K562 (cell line): ENCODE results near the gene ZNF140. TPM values are rescaled to one million over a fixed set of nuclear protein-coding genes. Genes with fewer than 3 reads are reported as not detected.

Experiments used
- ATAC-seq: fragments of 200-7000 bp; cut with Tn5 transposase; 3 replicates; pipeline ENCODE4 v1.9.1; 2020; ENCODE audit warnings: moderate library complexity
- BruUV-seq: library from RNA; stranded (reverse); fragments of 400-500 nt; replicated peaks from 2 replicates; lab custom pipeline; 2021; lab: Mats Ljungman, UMichigan
- CTCF ChIA-PET: fragments of 300-600 bp; formaldehyde crosslinking; extraction: SDS; loops from one replicate; lab custom pipeline; 2021; ENCODE audit warnings: low intra/inter-chr PET ratio; lab: Yijun Ruan, JAX
- POLR2A ChIA-PET: fragments of 300-600, 350-650 bp; sonication (Branson Sonifier 250); formaldehyde crosslinking; extraction: SDS; loops from one replicate; lab custom pipeline; 2021; ENCODE audit warnings: antibody characterized with exemption, inconsistent platforms; lab: Yijun Ruan, JAX
- DNase-seq, 4 experiments: peaks; one replicate each; pipeline versions ENCODE4 v3.0.0 to v3.0.0-alpha.2; 2011 to 2018; ENCODE audit warnings: low spot score in 3 of 4, mixed read lengths in 3 of 4; ENCODE audit errors: extremely low read depth in 1 of 4
- FAIRE-seq: peaks from 2 replicates; lab custom pipeline; 2011; peaks lifted over from hg19 to GRCh38; lab: Jason Lieb, UNC
- H2AFZ ChIP-seq: 2 replicates; pipeline ENCODE4 v1.6.0; 2011; ENCODE audit warnings: low read depth, low read length, control low read depth, inconsistent platforms
- H3K27ac ChIP-seq: fragments of 200-600 bp; 3 replicates; pipeline ENCODE4 v1.8.0; 2011; ENCODE audit warnings: low read depth, mild to moderate bottlenecking, control low read depth, inconsistent platforms, low read length, moderate library complexity, mixed read lengths; ENCODE audit errors: extremely low read depth
- H3K27me3 ChIP-seq, 2 experiments: fragments of 300-600 bp in 1 of 2; 2 replicates in 1 of 2; 3 replicates in 1 of 2; pipeline versions ENCODE4 v1.6.0 to v1.8.0; 2011; ENCODE audit warnings: inconsistent platforms in 2 of 2, low read length in 2 of 2, mild to moderate bottlenecking in 1 of 2, mixed read lengths in 1 of 2, moderate library complexity in 1 of 2; ENCODE audit not compliant: control insufficient read depth in 2 of 2, insufficient read depth in 2 of 2
- H3K36me3 ChIP-seq: fragments of 300-600 bp; 3 replicates; pipeline ENCODE4 v1.8.0; 2011; ENCODE audit warnings: mild to moderate bottlenecking, low read length, inconsistent platforms; ENCODE audit not compliant: control insufficient read depth, insufficient read depth
- H3K4me1 ChIP-seq, 2 experiments: fragments of 200-600 bp in 1 of 2; replicated peaks in 1 of 2; 2 replicates in 1 of 2; 3 replicates in 1 of 2; pipeline versions ENCODE4 v1.5.1 to v1.8.0; 2011; ENCODE audit warnings: inconsistent platforms in 2 of 2, low read length in 2 of 2, mild to moderate bottlenecking in 1 of 2, mixed read lengths in 1 of 2, moderate library complexity in 1 of 2; ENCODE audit not compliant: control insufficient read depth in 2 of 2, insufficient read depth in 2 of 2
- H3K4me2 ChIP-seq: 2 replicates; pipeline ENCODE4 v1.6.1; 2011; ENCODE audit warnings: low read length, control low read depth, inconsistent platforms, mixed read lengths; ENCODE audit not compliant: insufficient read depth
- H3K4me3 ChIP-seq: fragments of 200-600 bp; sonication (generic), shearing (Covaris generic); 2 replicates; pipeline ENCODE4 v1.5.1; 2016; ENCODE audit warnings: control low read depth, inconsistent platforms
- H3K79me2 ChIP-seq: fragments of 200-600 bp; 3 replicates; pipeline ENCODE4 v1.8.0; 2011; ENCODE audit warnings: low read length, inconsistent platforms; ENCODE audit not compliant: control insufficient read depth, insufficient read depth
- H3K9ac ChIP-seq, 2 experiments: 2 replicates each; pipeline versions ENCODE4 v1.6.0 to v1.6.1; 2011; ENCODE audit warnings: low read depth in 2 of 2, low read length in 2 of 2, control low read depth in 1 of 2, inconsistent platforms in 1 of 2, mild to moderate bottlenecking in 1 of 2, mixed read lengths in 1 of 2; ENCODE audit not compliant: insufficient read depth in 1 of 2
- H3K9me1 ChIP-seq: one replicate; pipeline ENCODE4 v1.6.0; 2011; ENCODE audit warnings: inconsistent platforms, mild to moderate bottlenecking, low read length, moderate library complexity; ENCODE audit not compliant: control insufficient read depth, insufficient read depth
- H3K9me3 ChIP-seq: replicated peaks from 2 replicates; pipeline ENCODE4 v1.5.1; 2011; ENCODE audit warnings: low read depth, low read length, inconsistent platforms; ENCODE audit not compliant: control insufficient read depth, insufficient read depth
- H4K20me1 ChIP-seq: replicated peaks from 2 replicates; pipeline ENCODE4 v1.6.1; 2011; ENCODE audit warnings: low read length, inconsistent platforms, mixed read lengths; ENCODE audit not compliant: control insufficient read depth, insufficient read depth
- CBFA2T3 ChIP-seq: fragments of 450-650 bp; IDR thresholded peaks from 2 replicates; pipeline ENCODE4 v1.6.1; 2017
- ETV6 ChIP-seq, 3 experiments: fragments of 150-350 bp in 1 of 3; sonication (generic) in 1 of 3; formaldehyde crosslinking in 1 of 3; IDR thresholded peaks; 2 replicates each; pipeline versions ENCODE4 v1.6.1 to v1.8.0; 2014 to 2022; ENCODE audit warnings: borderline replicate concordance in 2 of 3, low read depth in 2 of 3, antibody characterized with exemption in 1 of 3, low read length in 1 of 3, mild to moderate bottlenecking in 1 of 3, missing genetic modification reagents in 1 of 3
- FOXK2 ChIP-seq, 2 experiments: fragments of 450-650 bp; IDR thresholded peaks in 1 of 2; conservative IDR thresholded peaks in 1 of 2; 2 replicates each; pipeline ENCODE4 v1.6.1; 2016; ENCODE audit warnings: low read depth in 2 of 2, mild to moderate bottlenecking in 1 of 2
- GABPB1 ChIP-seq: sonication (generic); formaldehyde crosslinking; IDR thresholded peaks from 2 replicates; pipeline ENCODE4 v1.8.0; 2022; ENCODE audit warnings: mild to moderate bottlenecking, missing genetic modification reagents
- KLF16 ChIP-seq: IDR thresholded peaks from 2 replicates; pipeline ENCODE4 v1.6.1; 2016; ENCODE audit warnings: antibody characterized with exemption
- NR2C2 ChIP-seq, 2 experiments: fragments of 200-800 bp in 1 of 2; sonication (Bioruptor generic) in 1 of 2; sonication (generic) in 1 of 2; formaldehyde crosslinking in 1 of 2; IDR thresholded peaks; 2 replicates each; pipeline versions ENCODE4 v1.6.1 to v1.8.0; 2016 to 2022; ENCODE audit warnings: mild to moderate bottlenecking in 1 of 2, missing compliant biosample characterization in 1 of 2, missing genetic modification characterization in 1 of 2, missing genetic modification reagents in 1 of 2
- NRF1 ChIP-seq, 2 experiments: fragments of 450-650 bp; IDR thresholded peaks in 1 of 2; conservative IDR thresholded peaks in 1 of 2; 2 replicates each; pipeline ENCODE4 v1.6.1; 2014; ENCODE audit warnings: mild to moderate bottlenecking in 2 of 2
- POLR2A ChIP-seq: fragments of 450-650 bp; conservative IDR thresholded peaks from 2 replicates; pipeline ENCODE4 v1.6.1; 2016
- TFE3 ChIP-seq: fragments of 450-650 bp; formaldehyde crosslinking; IDR thresholded peaks from 2 replicates; pipeline ENCODE4 v1.4.0; 2020; ENCODE audit warnings: mild to moderate bottlenecking, mixed read lengths
- THRA ChIP-seq: fragments of 450-650 bp; IDR thresholded peaks from 2 replicates; pipeline ENCODE4 v1.6.1; 2017; ENCODE audit warnings: mild to moderate bottlenecking, moderate library complexity
- TRIM25 ChIP-seq: fragments of 450-650 bp; IDR thresholded peaks from 2 replicates; pipeline ENCODE4 v1.7.0; 2016; ENCODE audit warnings: borderline replicate concordance
- TSHZ1 ChIP-seq: fragments of 250-450 bp; sonication (Bioruptor Pico); IDR thresholded peaks from 2 replicates; pipeline ENCODE4 v1.4.0; 2020; ENCODE audit warnings: mild to moderate bottlenecking, moderate library complexity
- ZFP1 ChIP-seq: fragments of 450-650 bp; formaldehyde crosslinking; IDR thresholded peaks from 2 replicates; pipeline ENCODE4 v1.4.0; 2020; ENCODE audit warnings: mild to moderate bottlenecking, mixed read lengths
- ZNF143 ChIP-seq: sonication (generic); formaldehyde crosslinking; IDR thresholded peaks from 2 replicates; pipeline ENCODE4 v1.9.0; 2022; ENCODE audit warnings: mild to moderate bottlenecking, missing genetic modification reagents
- WGBS: fragments of 100-300 bp; shearing (Covaris generic); methylation state at CpG from one replicate; pipeline ENCODE4 v1.1.6; 2016; ENCODE audit warnings: low coverage, mixed read lengths; ENCODE audit not compliant: insufficient coverage; ENCODE audit errors: missing lambda C conversion rate; 5-methylcytosine and 5-hydroxymethylcytosine counted together
- in situ Hi-C: fragments of 300-500 bp; cut with MboI; formaldehyde crosslinking; loops from 4 replicates; pipeline ENCODE4 v1.15.0; 2018; ENCODE audit warnings: inconsistent platforms, mixed read lengths
- intact Hi-C: fragments of 100-400 bp; cut with micrococcal nuclease; formaldehyde crosslinking; loops from 2 replicates; pipeline ENCODE4 v1.14.2; 2022
- polyA plus RNA-seq, 8 experiments: library from polyadenylated mRNA; depleted of rRNA in 4 of 8; stranded (reverse) in 5 of 8; unstranded in 3 of 8; fragments of >200 nt; fragmentation: Nextera tagmentation in 2 of 8; fragmentation: Illumina TruSeq in 1 of 8; extraction: Ambion mirVana in 2 of 8; extraction: Trizol in 1 of 8; gene quantifications; 2 replicates each; pipeline versions ENCODE4 v1.2.1 to v1.2.3, GENCODE V29; 2011 to 2014; ENCODE audit warnings: inconsistent platforms in 1 of 8, missing spikeins in 1 of 8
- total RNA-seq, 7 experiments: library from RNA; depleted of rRNA in 6 of 7; stranded (reverse); fragments of >200 nt in 6 of 7; fragmentation: Illumina TruSeq in 2 of 7; extraction: Trizol in 2 of 7; gene quantifications; 2 replicates each; pipeline versions ENCODE4 v1.2.1 to v1.2.3, GENCODE V29; 2011 to 2021; ENCODE audit warnings: low replicate concordance in 1 of 7

Gene ZNF140
- total and polyA plus RNA-seq, 9 of the 15 experiments (the other 6 are each of a cell fraction or from before 2014, with no cell fraction given): 1.6 to 10.9 (median 5.3) TPM

GRCh38 chr12:133135747-133136146 is 55.0 kb downstream of the ZNF140 start:
- intact Hi-C loops (no loop called here), in situ Hi-C loops (no loop called here)
- no peaks in the 10 kb centered on the region for H3K27me3 ChIP-seq
- no peak overlapping the region for H3K9ac ChIP-seq
- DNase-seq (peak in 3 of 4 experiments; percentile 13 to 42 (median 17)), FAIRE-seq (peak; percentile 26), ATAC-seq (peak; percentile 70)
- peaks cover 43% of the 10 kb centered on the region for H3K36me3 ChIP-seq
- H3K27ac ChIP-seq: no peak overlapping the region
- H3K4me2 ChIP-seq: no peak overlapping the region
- no TSS peak for BruUV-seq
- CTCF ChIA-PET: interaction anchor here (0.6 kb wide), 1 partner anchor 73 kb away, joined by 3 read pairs; no protein-coding TSS in a partner anchor
- no peak overlapping the region for H2AFZ ChIP-seq
- 10% methylated on average over 2 of the region's 2 CpGs for WGBS
- no peaks in the 10 kb centered on the region for H3K9me1 ChIP-seq
- no peak overlapping the region for H3K4me3 ChIP-seq
- H3K4me1 ChIP-seq: no peaks in the 10 kb centered on the region
- POLR2A ChIA-PET: interaction anchor here (1.3 kb wide), 1 partner anchor 23 kb away, joined by 5 read pairs; no protein-coding TSS in a partner anchor
- H4K20me1 ChIP-seq: no peaks in the 10 kb centered on the region
- 0 out of 3 replicates have a peak, but pooled peaks cover 2% of the 10 kb centered on the region for H3K79me2 ChIP-seq
- peaks cover 7% of the 10 kb centered on the region; the same call in 1 of the 2 replicates for H3K9me3 ChIP-seq
- TF ChIP-seq ZNF143 (CRISPR knock-in tag) (no peak), TSHZ1 (CRISPR knock-in tag) (no peak), THRA (no peak), ETV6 (IDR thresholded peaks at IDR 0.05; ENCODE audit: borderline replicate concordance in 1 of 2, low read depth in 2 of 2, low read length in 1 of 2) (no peak), ETV6 (CRISPR knock-in tag; IDR thresholded peaks at IDR 0.05; ENCODE audit: borderline replicate concordance) (no peak), NR2C2 (CRISPR knock-in tag; IDR thresholded peaks at IDR 0.05) (no peak), NR2C2 (tag; IDR thresholded peaks at IDR 0.05) (no peak), TFE3 (CRISPR knock-in tag) (no peak), GABPB1 (CRISPR knock-in tag) (no peak), KLF16 (peak; percentile 53; the same call in 1 of the 2 replicates), ZFP1 (no peak), FOXK2 (conservative IDR thresholded peaks at IDR 0.05 in 1 of 2, IDR thresholded peaks at IDR 0.05 in 1 of 2; ENCODE audit: low read depth in 2 of 2) (no peak), TRIM25 (no peak), CBFA2T3 (peak; percentile 94), POLR2A (no peak), NRF1 (conservative IDR thresholded peaks at IDR 0.05 in 1 of 2, IDR thresholded peaks at IDR 0.05 in 1 of 2) (no peak)
